ENCODE data around the gene GAB1.

The GAB1 gene

DNA sequence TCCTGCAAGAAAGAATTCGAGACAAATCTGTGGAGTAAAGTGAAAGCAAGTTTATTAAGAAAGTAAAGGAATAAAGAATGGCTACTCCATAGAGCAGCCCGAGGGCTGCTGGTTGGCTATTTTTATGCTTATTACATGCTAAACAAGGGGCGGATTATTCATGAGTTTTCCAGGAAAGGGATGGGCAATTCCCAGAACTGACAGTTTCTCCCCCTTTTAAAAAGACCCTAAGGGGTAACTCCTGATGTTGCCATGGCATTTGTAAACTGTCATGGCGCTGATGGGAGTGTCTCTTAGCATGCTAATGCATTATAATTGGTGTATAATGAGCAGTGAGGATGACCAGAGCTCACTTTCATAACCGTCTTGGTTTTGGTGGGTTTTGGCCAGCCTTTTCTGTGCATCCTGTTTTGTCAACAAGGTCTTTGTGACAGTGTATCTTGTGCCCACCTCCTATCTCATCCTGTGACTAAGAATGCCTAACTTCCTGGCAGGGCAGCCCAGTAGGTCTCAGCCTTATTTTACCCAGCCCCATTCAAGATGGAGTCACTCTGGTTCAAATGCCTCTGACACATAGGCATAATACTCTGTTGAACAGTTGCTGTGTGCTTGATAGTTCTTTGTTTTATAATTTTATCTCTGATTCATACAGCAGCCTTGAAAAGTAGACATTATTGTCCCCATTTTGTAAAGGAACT is 25.8 kb downstream of the GAB1 start:
- TF ChIP-seq, protein P1, sequence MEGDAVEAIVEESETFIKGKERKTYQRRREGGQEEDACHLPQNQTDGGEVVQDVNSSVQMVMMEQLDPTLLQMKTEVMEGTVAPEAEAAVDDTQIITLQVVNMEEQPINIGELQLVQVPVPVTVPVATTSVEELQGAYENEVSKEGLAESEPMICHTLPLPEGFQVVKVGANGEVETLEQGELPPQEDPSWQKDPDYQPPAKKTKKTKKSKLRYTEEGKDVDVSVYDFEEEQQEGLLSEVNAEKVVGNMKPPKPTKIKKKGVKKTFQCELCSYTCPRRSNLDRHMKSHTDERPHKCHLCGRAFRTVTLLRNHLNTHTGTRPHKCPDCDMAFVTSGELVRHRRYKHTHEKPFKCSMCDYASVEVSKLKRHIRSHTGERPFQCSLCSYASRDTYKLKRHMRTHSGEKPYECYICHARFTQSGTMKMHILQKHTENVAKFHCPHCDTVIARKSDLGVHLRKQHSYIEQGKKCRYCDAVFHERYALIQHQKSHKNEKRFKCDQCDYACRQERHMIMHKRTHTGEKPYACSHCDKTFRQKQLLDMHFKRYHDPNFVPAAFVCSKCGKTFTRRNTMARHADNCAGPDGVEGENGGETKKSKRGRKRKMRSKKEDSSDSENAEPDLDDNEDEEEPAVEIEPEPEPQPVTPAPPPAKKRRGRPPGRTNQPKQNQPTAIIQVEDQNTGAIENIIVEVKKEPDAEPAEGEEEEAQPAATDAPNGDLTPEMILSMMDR (conservative IDR thresholded peaks at IDR 0.05; ENCODE audit: low read depth, low read length): no peak
- H2AFZ ChIP-seq (ENCODE audit: low read depth): no peak overlapping the region
- no peak overlapping the region for H3K4me3 ChIP-seq (IDR thresholded peaks at IDR 0.05; ENCODE audit: insufficient read depth, low read depth, low read length)
- no peak overlapping the region; the same call in 1 of the 2 replicates for H3K4me2 ChIP-seq
- no peak overlapping the region for H3K9ac ChIP-seq
- no peaks in the 10 kb centered on the region for H3K27me3 ChIP-seq (ENCODE audit: insufficient read depth, low read depth)
- H3K27ac ChIP-seq: no peak overlapping the region
- H3K36me3 ChIP-seq (ENCODE audit: insufficient read depth): no peaks in the 10 kb centered on the region
- H4K20me1 ChIP-seq (ENCODE audit: insufficient read depth): no peaks in the 10 kb centered on the region
- H3K79me2 ChIP-seq (ENCODE audit: insufficient read depth, low read depth): peaks cover 41% of the 10 kb centered on the region; the same call in 1 of the 2 replicates
- peaks cover 59% of the 10 kb centered on the region for H3K4me1 ChIP-seq (ENCODE audit: low read depth, poor library complexity, severe bottlenecking)

DNA sequence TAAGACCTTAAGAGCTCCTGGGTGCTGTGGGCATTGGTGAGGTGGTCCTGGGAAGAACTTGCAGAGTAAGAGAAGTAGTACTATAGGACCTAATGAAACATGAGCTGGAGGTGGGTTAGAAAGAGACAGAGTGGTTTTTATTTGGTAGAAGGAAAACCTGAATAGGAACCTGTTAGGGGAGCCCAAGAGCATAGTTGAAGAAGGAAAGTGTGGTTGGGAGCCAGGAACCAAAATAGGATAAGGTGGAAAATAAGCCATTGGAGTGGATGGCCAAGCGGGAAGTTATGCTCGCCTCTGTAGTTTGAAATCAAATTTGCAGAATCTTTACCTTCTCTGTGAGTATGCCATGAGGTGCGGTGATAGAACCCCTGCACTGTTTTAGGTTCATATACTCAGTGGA is 26.7 kb downstream of the GAB1 start:
- Histone ChIP-seq H3K9ac (no peak overlapping the region), H4K20me1 (ENCODE audit: insufficient read depth) (no peaks in the 10 kb centered on the region), H3K36me3 (ENCODE audit: insufficient read depth) (no peaks in the 10 kb centered on the region), H3K27me3 (ENCODE audit: insufficient read depth, low read depth) (no peaks in the 10 kb centered on the region), H3K4me2 (no peak overlapping the region), H3K4me1 (ENCODE audit: low read depth, poor library complexity, severe bottlenecking) (peaks cover 50% of the 10 kb centered on the region), H3K79me2 (ENCODE audit: insufficient read depth, low read depth) (peaks cover 41% of the 10 kb centered on the region; the same call in 1 of the 2 replicates), H3K4me3 (IDR thresholded peaks at IDR 0.05; ENCODE audit: insufficient read depth, low read depth, low read length) (no peak overlapping the region), H2AFZ (ENCODE audit: low read depth) (no peak overlapping the region), H3K27ac (no peak overlapping the region)
- TF ChIP-seq, protein P1 (conservative IDR thresholded peaks at IDR 0.05; ENCODE audit: low read depth, low read length): no peak

DNA sequence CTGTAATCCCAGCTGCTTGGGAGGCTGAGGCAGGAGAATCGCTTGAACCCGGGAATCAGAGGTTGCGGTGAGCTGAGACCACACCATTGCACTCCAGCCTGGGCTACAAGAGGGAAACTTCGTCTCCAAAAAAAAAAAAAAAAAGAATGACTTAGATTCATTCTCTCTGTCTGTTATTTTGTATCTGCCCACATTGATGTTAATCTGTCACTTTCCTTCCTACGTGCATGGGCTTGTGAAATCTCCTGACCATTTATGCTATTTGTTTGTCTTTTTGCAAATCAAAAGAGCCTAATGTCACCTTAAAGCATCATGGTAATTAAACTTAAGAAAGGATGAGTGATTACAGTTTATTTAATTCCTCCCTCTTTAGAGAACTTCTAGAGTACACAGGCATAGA is 27.4 kb downstream of the GAB1 start:
- peaks cover 41% of the 10 kb centered on the region; the same call in 1 of the 2 replicates for H3K79me2 ChIP-seq (ENCODE audit: insufficient read depth, low read depth)
- H3K4me2 ChIP-seq: no peak overlapping the region
- no peaks in the 10 kb centered on the region for H3K27me3 ChIP-seq (ENCODE audit: insufficient read depth, low read depth)
- H3K27ac ChIP-seq: no peak overlapping the region
- H4K20me1 ChIP-seq (ENCODE audit: insufficient read depth): no peaks in the 10 kb centered on the region
- H3K9ac ChIP-seq: no peak overlapping the region
- H3K4me1 ChIP-seq (ENCODE audit: low read depth, poor library complexity, severe bottlenecking): peaks cover 43% of the 10 kb centered on the region
- H3K4me3 ChIP-seq (IDR thresholded peaks at IDR 0.05; ENCODE audit: insufficient read depth, low read depth, low read length): no peak overlapping the region
- TF ChIP-seq, protein P1 (conservative IDR thresholded peaks at IDR 0.05; ENCODE audit: low read depth, low read length): no peak
- no peak overlapping the region for H2AFZ ChIP-seq (ENCODE audit: low read depth)
- H3K36me3 ChIP-seq (ENCODE audit: insufficient read depth): no peaks in the 10 kb centered on the region

DNA sequence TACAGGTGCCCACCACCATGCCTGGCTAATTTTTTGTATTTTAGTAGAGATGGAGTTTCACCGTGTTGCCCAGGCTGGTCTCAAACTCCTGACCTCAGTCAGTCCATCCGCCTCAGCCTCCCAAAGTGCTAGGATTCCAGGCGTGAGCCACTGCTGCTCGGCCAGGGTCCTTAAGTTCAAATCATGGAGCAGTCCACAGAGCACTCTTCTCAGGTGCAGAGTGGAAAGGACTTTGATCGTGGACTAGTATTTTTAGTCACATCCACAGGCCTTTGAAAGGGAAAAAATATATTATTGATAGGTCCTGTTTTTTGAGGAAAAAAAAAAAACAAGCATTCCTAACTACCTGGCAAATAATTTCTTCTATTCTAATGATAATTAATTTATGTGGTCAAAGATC is 31.2 kb downstream of the GAB1 start:
- Histone ChIP-seq H4K20me1 (ENCODE audit: insufficient read depth) (no peaks in the 10 kb centered on the region), H3K4me2 (no peak overlapping the region), H3K36me3 (ENCODE audit: insufficient read depth) (no peaks in the 10 kb centered on the region), H3K27ac (no peak overlapping the region), H3K4me3 (IDR thresholded peaks at IDR 0.05; ENCODE audit: insufficient read depth, low read depth, low read length) (no peak overlapping the region), H3K79me2 (ENCODE audit: insufficient read depth, low read depth) (peaks cover 11% of the 10 kb centered on the region; the same call in 1 of the 2 replicates), H3K9ac (no peak overlapping the region), H2AFZ (ENCODE audit: low read depth) (no peak overlapping the region), H3K4me1 (ENCODE audit: low read depth, poor library complexity, severe bottlenecking) (peaks cover 19% of the 10 kb centered on the region), H3K27me3 (ENCODE audit: insufficient read depth, low read depth) (no peaks in the 10 kb centered on the region)
- TF ChIP-seq, protein P1 (conservative IDR thresholded peaks at IDR 0.05; ENCODE audit: low read depth, low read length): no peak

Measured in KMS-11 (cell line).